Activated CD4-positive, alpha-beta T cell treated with anti-CD3 and anti-CD28 coated beads, Interleukin-2, amount 10 ng/mL, durations not matched to agents 7 days and 5 days (primary cell): ENCODE data around the gene REEP1. TPM values are rescaled to one million over a fixed set of nuclear protein-coding genes. Genes with fewer than 3 reads are reported as not detected.
"Not testable (repeated sequence)": the region's sequence is repeated elsewhere in the genome, so short reads cannot be mapped to it uniquely, and the experiment has no call there.

Source experiments
- CTCF ChIA-PET: fragments of 350-600 bp; sonication (Branson Sonifier 250); formaldehyde crosslinking; loops from one replicate; lab custom pipeline; 2021; ENCODE audit warnings: antibody characterized with exemption; lab: Charles Lee
- POLR2A ChIA-PET: fragments of 350-600 bp; sonication (Branson Sonifier 250); formaldehyde crosslinking; loops from one replicate; lab custom pipeline; 2021; ENCODE audit warnings: antibody characterized with exemption; lab: Charles Lee
- DNase-seq: peaks from one replicate; pipeline ENCODE4 v3.0.0-alpha.2; 2020
- H3K27ac Mint-ChIP-seq: one replicate; pipeline ENCODE4 v1.8.0; 2021; ENCODE audit warnings: mild to moderate bottlenecking, moderate library complexity, mixed read lengths
- H3K27me3 Mint-ChIP-seq: one replicate; pipeline ENCODE4 v1.8.0; 2021; ENCODE audit warnings: mixed read lengths
- H3K36me3 Mint-ChIP-seq: one replicate; pipeline ENCODE4 v1.8.0; 2021; ENCODE audit warnings: low read depth, mixed read lengths
- H3K4me1 Mint-ChIP-seq: one replicate; pipeline ENCODE4 v1.8.0; 2021; ENCODE audit warnings: mixed read lengths
- H3K4me3 Mint-ChIP-seq: one replicate; pipeline ENCODE4 v1.8.0; 2021; ENCODE audit warnings: mild to moderate bottlenecking, moderate library complexity, mixed read lengths
- H3K9me3 Mint-ChIP-seq: one replicate; pipeline ENCODE4 v1.8.0; 2021; ENCODE audit warnings: mixed read lengths
- total RNA-seq, 2 experiments: library from RNA; stranded (reverse); gene quantifications; one replicate each; pipeline ENCODE4 v1.2.3, GENCODE V29; 2021

Gene REEP1
- total RNA-seq, 2 experiments from 2014 or later = 0.17 to 0.20 TPM

GRCh38 chr2:86201671-86202335, 135.6 kb downstream of the REEP1 start:
- Mint-ChIP-seq H3K9me3 (peaks cover 2% of the 10 kb centered on the region), H3K4me3 (no peak overlapping the region), H3K27me3 (no peaks in the 10 kb centered on the region), H3K27ac (no peak overlapping the region), H3K4me1 (peaks cover 39% of the 10 kb centered on the region), H3K36me3 (peaks cover 7% of the 10 kb centered on the region)
- no peak for DNase-seq
- POLR2A ChIA-PET = no interaction called here
- CTCF ChIA-PET = interaction anchor here (1.0 kb wide), 1 partner anchor 280 kb away, joined by 3 read pairs; no protein-coding TSS in a partner anchor

- Mint-ChIP-seq H3K4me3 (peak overlapping the region; percentile 95), H3K27ac (peak overlapping the region; percentile 77), H3K4me1 (peaks cover 50% of the 10 kb centered on the region)
- ChIA-PET CTCF (interaction anchor here (1.0 to 1.6 kb wide), 2 partner anchors 13 to 20 kb away, joined by 3 to 5 read pairs; no protein-coding TSS in a partner anchor), POLR2A (interaction anchor here (0.7 kb wide), 1 partner anchor 240 kb away, joined by 6 read pairs; no protein-coding TSS in a partner anchor)
- not testable (repeated sequence) for DNase-seq, H3K9me3 Mint-ChIP-seq, H3K36me3 Mint-ChIP-seq, H3K27me3 Mint-ChIP-seq
Measured at GRCh38 chr2:86200564-86200963, 136.9 kb downstream of the REEP1 start.

- POLR2A ChIA-PET = no interaction called here
- Mint-ChIP-seq H3K27me3 (no peaks in the 10 kb centered on the region), H3K4me3 (peak overlapping the region; percentile 95), H3K27ac (peak overlapping the region; percentile 99), H3K4me1 (peaks cover 53% of the 10 kb centered on the region), H3K9me3 (peaks cover 2% of the 10 kb centered on the region), H3K36me3 (peaks cover 4% of the 10 kb centered on the region)
- CTCF ChIA-PET = interaction anchor here (0.6 to 1.6 kb wide), 3 partner anchors 14 to 20 kb away, joined by 3 to 5 read pairs (median 5); no protein-coding TSS in a partner anchor
- no peak for DNase-seq
Measured at GRCh38 chr2:86199834-86200177, 137.6 kb downstream of the REEP1 start.

GRCh38 chr2:86195808-86196387, 141.5 kb downstream of the REEP1 start:
- Mint-ChIP-seq H3K27me3 (no peaks in the 10 kb centered on the region), H3K27ac (peak overlapping the region; percentile 95), H3K4me1 (peaks cover 59% of the 10 kb centered on the region), H3K36me3 (peaks cover 18% of the 10 kb centered on the region), H3K4me3 (peak overlapping the region; percentile 86), H3K9me3 (peaks cover 2% of the 10 kb centered on the region)
- no peak for DNase-seq
- CTCF ChIA-PET = interaction anchor here (0.6 kb wide), 1 partner anchor 396 kb away, joined by 3 read pairs; no protein-coding TSS in a partner anchor
- POLR2A ChIA-PET = interaction anchor here (0.9 to 1.2 kb wide), 2 partner anchors 245 to 246 kb away, joined by 3 read pairs; partner anchors contain the start of gene KDM3A

GRCh38 chr2:86195055-86195807, 142.2 kb downstream of the REEP1 start, which contains the start of gene IMMT:
Gene IMMT, minus strand, starts transcription at chr2:86195462. Its CDS starts 80 bp downstream, at chr2:86195382.
- peak; percentile 95 for DNase-seq
- Mint-ChIP-seq H3K4me3 (peak within 1 kb of the TSS; percentile 86), H3K9me3 (peaks cover 2% of the 10 kb centered on the region), H3K27me3 (no peaks in the 10 kb centered on the region), H3K36me3 (peaks cover 24% of the 10 kb centered on the region), H3K27ac (peak within 1 kb of the TSS; percentile 95), H3K4me1 (peaks cover 59% of the 10 kb centered on the region)
- POLR2A ChIA-PET = interaction anchor here (0.6 to 1.4 kb wide), 4 partner anchors 9 to 421 kb away, joined by 3 to 6 read pairs (median 3); partner anchors contain the start of gene KDM3A
- CTCF ChIA-PET = interaction anchor here (0.6 kb wide), 1 partner anchor 397 kb away, joined by 3 read pairs; no protein-coding TSS in a partner anchor

GRCh38 chr2:86194751-86195054, 142.7 kb downstream of the REEP1 start:
- H3K4me3 Mint-ChIP-seq = peak overlapping the region; percentile 86
- POLR2A ChIA-PET = interaction anchor here (0.6 to 1.4 kb wide), 3 partner anchors 9 to 247 kb away, joined by 3 to 6 read pairs (median 4); partner anchors contain the start of gene KDM3A
- peaks cover 63% of the 10 kb centered on the region for H3K4me1 Mint-ChIP-seq
- H3K27me3 Mint-ChIP-seq = no peaks in the 10 kb centered on the region
- no peak for DNase-seq
- CTCF ChIA-PET = interaction anchor here (1.4 kb wide), 1 partner anchor 38 kb away, joined by 3 read pairs; no protein-coding TSS in a partner anchor
- H3K27ac Mint-ChIP-seq = peak overlapping the region; percentile 95
- H3K36me3 Mint-ChIP-seq = peaks cover 29% of the 10 kb centered on the region
- peaks cover 2% of the 10 kb centered on the region for H3K9me3 Mint-ChIP-seq

- H3K4me3 Mint-ChIP-seq = peak overlapping the region; percentile 86
- no peak for DNase-seq
- POLR2A ChIA-PET = interaction anchor here (0.6 to 1.4 kb wide), 2 partner anchors 8 to 43 kb away, joined by 4 to 6 read pairs; no protein-coding TSS in a partner anchor
- peaks cover 2% of the 10 kb centered on the region for H3K9me3 Mint-ChIP-seq
- H3K36me3 Mint-ChIP-seq = peaks cover 29% of the 10 kb centered on the region
- CTCF ChIA-PET = interaction anchor here (1.2 to 1.4 kb wide), 2 partner anchors 12 to 37 kb away, joined by 3 to 7 read pairs; no protein-coding TSS in a partner anchor
- no peaks in the 10 kb centered on the region for H3K27me3 Mint-ChIP-seq
- H3K27ac Mint-ChIP-seq = peak overlapping the region; percentile 95
- peaks cover 64% of the 10 kb centered on the region for H3K4me1 Mint-ChIP-seq
Measured at GRCh38 chr2:86193901-86194567, 143.4 kb downstream of the REEP1 start.

- Mint-ChIP-seq H3K9me3 (no peaks in the 10 kb centered on the region), H3K36me3 (peaks cover 45% of the 10 kb centered on the region), H3K4me3 (no peak overlapping the region), H3K27me3 (no peaks in the 10 kb centered on the region), H3K27ac (no peak overlapping the region), H3K4me1 (peaks cover 82% of the 10 kb centered on the region)
- ChIA-PET CTCF (interaction anchor here (0.5 to 1.6 kb wide), 2 partner anchors 18 to 557 kb away, joined by 3 read pairs; no protein-coding TSS in a partner anchor), POLR2A (no interaction called here)
- no peak for DNase-seq
Measured at GRCh38 chr2:86189782-86190416, 147.5 kb downstream of the REEP1 start.

GRCh38 chr2:86186431-86186830, 151.0 kb downstream of the REEP1 start:
- Mint-ChIP-seq H3K4me1 (peaks cover 79% of the 10 kb centered on the region), H3K4me3 (peak overlapping the region; percentile 45), H3K27me3 (no peaks in the 10 kb centered on the region), H3K36me3 (peaks cover 35% of the 10 kb centered on the region), H3K27ac (peak overlapping the region; percentile 91), H3K9me3 (no peaks in the 10 kb centered on the region)
- POLR2A ChIA-PET = interaction anchor here (1.3 kb wide), 1 partner anchor 8 kb away, joined by 6 read pairs; the partner anchor contains the start of gene IMMT
- CTCF ChIA-PET = interaction anchor here (0.6 to 1.5 kb wide), 4 partner anchors 10 to 1365 kb away, joined by 3 to 4 read pairs (median 3); no protein-coding TSS in a partner anchor
- DNase-seq = no peak

- no peak for DNase-seq
- peak overlapping the region; percentile 45 for H3K4me3 Mint-ChIP-seq
- POLR2A ChIA-PET = interaction anchor here (0.7 to 1.3 kb wide), 2 partner anchors 9 to 255 kb away, joined by 3 to 6 read pairs; partner anchors contain the start of gene IMMT
- no peaks in the 10 kb centered on the region for H3K27me3 Mint-ChIP-seq
- peaks cover 76% of the 10 kb centered on the region for H3K4me1 Mint-ChIP-seq
- CTCF ChIA-PET = interaction anchor here (0.6 to 1.3 kb wide), 5 partner anchors 9 to 358 kb away, joined by 3 to 5 read pairs (median 4); no protein-coding TSS in a partner anchor
- H3K27ac Mint-ChIP-seq = peak overlapping the region; percentile 91
- peaks cover 31% of the 10 kb centered on the region for H3K36me3 Mint-ChIP-seq
- H3K9me3 Mint-ChIP-seq = no peaks in the 10 kb centered on the region
Measured at GRCh38 chr2:86185517-86186212, 151.8 kb downstream of the REEP1 start.

GRCh38 chr2:86176597-86176996, 160.8 kb downstream of the REEP1 start:
- CTCF ChIA-PET = interaction anchor here (0.6 to 1.0 kb wide), 3 partner anchors 10 to 633 kb away, joined by 3 to 4 read pairs (median 3); no protein-coding TSS in a partner anchor
- DNase-seq = no peak
- H3K27ac Mint-ChIP-seq = no peak overlapping the region
- no peaks in the 10 kb centered on the region for H3K9me3 Mint-ChIP-seq
- H3K4me3 Mint-ChIP-seq = no peak overlapping the region
- H3K27me3 Mint-ChIP-seq = no peaks in the 10 kb centered on the region
- POLR2A ChIA-PET = no interaction called here
- H3K36me3 Mint-ChIP-seq = peaks cover 61% of the 10 kb centered on the region
- H3K4me1 Mint-ChIP-seq = peaks cover 24% of the 10 kb centered on the region
